Measurements from ENCODE around the gene ZNF740.

The ZNF740 gene

DNA sequence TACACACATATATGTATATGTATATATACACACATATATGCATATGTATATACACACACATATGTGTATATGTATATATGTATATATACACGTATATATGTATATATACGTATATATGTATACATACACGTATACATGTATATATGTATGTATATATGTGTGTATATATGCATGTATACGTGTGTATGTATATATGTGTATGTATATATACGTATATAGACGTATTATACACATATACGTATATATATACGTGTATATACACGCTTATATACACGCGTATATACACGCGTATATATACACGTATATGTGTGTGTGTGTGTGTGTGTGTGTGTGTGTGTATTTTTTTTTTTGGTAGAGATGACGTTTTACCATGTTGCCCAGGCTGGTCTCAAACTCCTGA is 32.9 kb upstream of the ZNF740 start:
- TF ChIP-seq, protein P1, sequence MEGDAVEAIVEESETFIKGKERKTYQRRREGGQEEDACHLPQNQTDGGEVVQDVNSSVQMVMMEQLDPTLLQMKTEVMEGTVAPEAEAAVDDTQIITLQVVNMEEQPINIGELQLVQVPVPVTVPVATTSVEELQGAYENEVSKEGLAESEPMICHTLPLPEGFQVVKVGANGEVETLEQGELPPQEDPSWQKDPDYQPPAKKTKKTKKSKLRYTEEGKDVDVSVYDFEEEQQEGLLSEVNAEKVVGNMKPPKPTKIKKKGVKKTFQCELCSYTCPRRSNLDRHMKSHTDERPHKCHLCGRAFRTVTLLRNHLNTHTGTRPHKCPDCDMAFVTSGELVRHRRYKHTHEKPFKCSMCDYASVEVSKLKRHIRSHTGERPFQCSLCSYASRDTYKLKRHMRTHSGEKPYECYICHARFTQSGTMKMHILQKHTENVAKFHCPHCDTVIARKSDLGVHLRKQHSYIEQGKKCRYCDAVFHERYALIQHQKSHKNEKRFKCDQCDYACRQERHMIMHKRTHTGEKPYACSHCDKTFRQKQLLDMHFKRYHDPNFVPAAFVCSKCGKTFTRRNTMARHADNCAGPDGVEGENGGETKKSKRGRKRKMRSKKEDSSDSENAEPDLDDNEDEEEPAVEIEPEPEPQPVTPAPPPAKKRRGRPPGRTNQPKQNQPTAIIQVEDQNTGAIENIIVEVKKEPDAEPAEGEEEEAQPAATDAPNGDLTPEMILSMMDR (conservative IDR thresholded peaks at IDR 0.05; ENCODE audit: control insufficient read depth, insufficient read depth, low read depth, low read length) = no peak
- no peak for DNase-seq (ENCODE audit: low read depth)
- H3K4me3 ChIP-seq (ENCODE audit: control insufficient read depth, low read depth, low read length) = no peak overlapping the region

DNA sequence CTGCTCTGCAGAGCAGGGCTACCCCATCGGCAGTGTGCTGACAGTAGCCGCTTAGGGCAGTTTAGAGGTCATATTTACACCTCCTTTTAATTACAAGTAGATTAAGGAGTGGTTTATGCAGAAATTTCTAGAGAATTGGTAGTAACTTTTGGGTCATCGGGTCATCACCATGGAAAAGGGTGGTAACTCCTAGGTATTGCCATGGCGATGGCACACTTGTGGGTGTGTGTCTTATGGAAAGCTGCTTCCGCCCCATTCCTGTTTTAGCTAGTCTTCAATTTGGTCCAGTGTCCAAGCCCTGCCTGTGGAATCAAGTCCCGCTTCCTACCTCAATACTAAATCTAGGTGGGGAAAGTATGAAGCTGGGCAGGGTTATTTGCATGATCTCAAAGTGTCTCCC is 29.5 kb upstream of the ZNF740 start:
- H3K4me3 ChIP-seq (ENCODE audit: control insufficient read depth, low read depth, low read length) = no peak overlapping the region
- no peak for DNase-seq (ENCODE audit: low read depth)
- TF ChIP-seq, protein P1 (conservative IDR thresholded peaks at IDR 0.05; ENCODE audit: control insufficient read depth, insufficient read depth, low read depth, low read length) = no peak

DNA sequence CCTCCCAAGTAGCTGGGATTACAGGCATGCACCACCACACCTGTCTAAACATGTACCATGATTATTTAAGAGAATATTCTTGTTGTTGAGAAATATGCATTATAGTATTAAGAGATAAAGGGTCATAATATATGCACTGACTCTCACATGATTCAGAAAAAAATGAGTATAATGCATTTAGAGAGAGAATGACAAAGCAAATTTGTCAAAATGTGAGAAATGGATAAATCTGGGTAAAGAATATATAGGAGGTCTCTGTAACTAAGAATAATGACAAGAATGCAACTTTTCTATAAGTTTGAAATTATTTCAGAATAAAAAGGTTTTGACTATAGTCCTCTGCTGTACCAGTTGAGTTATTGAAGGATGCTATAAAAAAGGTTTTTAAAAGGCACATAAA is 28.1 kb upstream of the ZNF740 start:
- no peak overlapping the region for H3K4me3 ChIP-seq (ENCODE audit: control insufficient read depth, low read depth, low read length)
- DNase-seq (ENCODE audit: low read depth) = no peak
- TF ChIP-seq, protein P1 (conservative IDR thresholded peaks at IDR 0.05; ENCODE audit: control insufficient read depth, insufficient read depth, low read depth, low read length) = no peak

DNA sequence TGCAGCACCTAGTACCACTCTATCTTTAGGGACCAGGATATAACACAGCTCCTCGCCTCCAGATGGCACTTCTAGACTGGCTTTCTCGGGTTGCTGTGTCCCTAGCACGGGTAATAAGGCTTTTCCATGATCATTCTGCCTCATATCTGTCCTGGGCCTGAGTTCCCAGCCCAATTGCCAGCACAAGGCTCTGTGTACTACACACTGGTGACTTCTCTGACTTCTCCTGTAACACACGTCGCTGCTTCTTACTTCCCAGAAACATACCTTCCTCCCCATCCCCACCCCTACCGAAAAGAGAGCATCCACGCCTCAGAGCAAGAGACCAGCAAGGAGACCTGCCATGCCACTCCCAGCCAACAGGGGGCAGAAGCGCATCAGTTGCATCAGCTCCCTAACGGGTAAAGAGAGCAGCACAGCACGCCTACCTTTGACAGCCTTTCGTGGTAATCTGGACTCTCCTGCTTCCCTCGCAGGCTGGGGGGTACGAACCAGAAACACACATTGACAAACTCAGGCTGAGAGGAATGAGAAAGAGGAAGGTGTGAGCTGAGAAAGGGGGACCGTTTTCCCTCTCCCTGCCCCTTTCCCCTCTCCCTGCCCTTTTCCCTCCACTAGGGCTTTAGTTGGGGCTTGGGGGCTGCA is 21.2 kb upstream of the ZNF740 start:
- no peak overlapping the region for H3K4me3 ChIP-seq (ENCODE audit: control insufficient read depth, low read depth, low read length)
- TF ChIP-seq, protein P1 (conservative IDR thresholded peaks at IDR 0.05; ENCODE audit: control insufficient read depth, insufficient read depth, low read depth, low read length) = peak; percentile 99
- DNase-seq (ENCODE audit: low read depth) = peak; percentile 80

DNA sequence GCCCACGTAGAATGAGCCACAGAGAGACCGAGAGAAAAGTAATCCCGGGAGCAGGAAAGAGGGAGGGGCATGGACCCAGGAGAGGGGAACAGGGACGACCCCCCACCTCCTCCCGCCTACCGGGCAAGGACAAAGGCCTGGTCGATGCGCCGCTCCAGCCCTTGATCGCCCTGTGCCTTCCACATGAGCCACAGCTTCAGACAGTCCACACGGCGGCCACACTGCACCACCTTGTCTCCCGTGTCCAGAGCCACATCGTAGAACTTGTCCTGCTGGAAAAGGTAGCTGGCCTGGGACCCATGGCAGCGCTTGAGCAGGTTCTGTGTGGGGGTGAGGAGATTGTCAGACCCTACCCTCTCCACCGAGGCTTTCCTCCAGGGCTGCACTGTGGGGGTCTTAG is 20.5 kb upstream of the ZNF740 start:
- no peak for DNase-seq (ENCODE audit: low read depth)
- H3K4me3 ChIP-seq (ENCODE audit: control insufficient read depth, low read depth, low read length) = no peak overlapping the region
- TF ChIP-seq, protein P1 (conservative IDR thresholded peaks at IDR 0.05; ENCODE audit: control insufficient read depth, insufficient read depth, low read depth, low read length) = no peak

DNA sequence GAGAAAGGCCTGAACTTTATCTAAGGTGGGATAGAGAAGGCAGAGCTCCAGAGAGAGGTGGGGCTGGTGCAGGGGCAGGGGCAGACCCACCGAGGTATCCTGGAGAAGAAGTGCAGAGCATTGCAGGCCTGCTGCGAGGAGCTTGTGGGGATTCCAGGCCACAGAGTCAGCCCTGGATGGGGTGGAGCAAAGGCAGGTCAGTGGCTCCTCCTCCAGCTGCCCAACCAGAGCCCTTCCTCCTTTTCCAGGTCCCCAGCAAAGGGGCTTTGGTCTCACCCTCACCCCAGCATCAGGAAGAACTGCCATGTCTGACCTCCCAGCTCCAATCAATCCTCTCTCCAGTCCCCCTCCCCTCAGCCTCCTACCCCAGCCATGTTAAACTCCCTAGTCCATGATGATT is 19.8 kb upstream of the ZNF740 start:
- no peak overlapping the region for H3K4me3 ChIP-seq (ENCODE audit: control insufficient read depth, low read depth, low read length)
- TF ChIP-seq, protein P1 (conservative IDR thresholded peaks at IDR 0.05; ENCODE audit: control insufficient read depth, insufficient read depth, low read depth, low read length) = no peak
- DNase-seq (ENCODE audit: low read depth) = no peak
